Breast epithelium (tissue), 4 donors: ENCODE results near the gene S100A7A. TPM values are rescaled to one million over a fixed set of nuclear protein-coding genes. Genes with fewer than 3 reads are reported as not detected.

Experiments
- DNase-seq, 2 donors: peaks; one replicate each; pipeline ENCODE4 v3.0.0-alpha.2; 2019; ENCODE audit warnings: low spot score in 2 of 2
- H3K27ac ChIP-seq, 2 donors: fragments of 200-600 bp; sonication (generic) in 1 of 2; one replicate each; pipeline ENCODE4 v1.5.1; 2016 to 2019; ENCODE audit warnings: mild to moderate bottlenecking in 1 of 2
- H3K27me3 ChIP-seq, 2 donors: fragments of 200-600 bp; sonication (generic) in 1 of 2; one replicate each; pipeline versions ENCODE4 v1.5.1 to v1.6.0; 2017 to 2019; ENCODE audit warnings: control low read depth in 1 of 2, mild to moderate bottlenecking in 1 of 2
- H3K36me3 ChIP-seq: fragments of 200-600 bp; one replicate; pipeline ENCODE4 v1.5.1; 2019
- H3K4me1 ChIP-seq, 2 donors: fragments of 200-600 bp; sonication (generic); one replicate each; pipeline ENCODE4 v1.5.1; 2016 to 2019; ENCODE audit warnings: control low read depth in 1 of 2
- H3K4me3 ChIP-seq, 3 donors: fragments of 200-600 bp; sonication (generic); 1 replicate in 2 of 3; 2 replicates in 1 of 3; pipeline ENCODE4 v1.5.1; 2016 to 2019; ENCODE audit warnings: mild to moderate bottlenecking in 3 of 3, moderate library complexity in 2 of 3
- H3K9me3 ChIP-seq, 2 donors: fragments of 200-600 bp; sonication (generic) in 1 of 2; one replicate each; pipeline ENCODE4 v1.5.1; 2016 to 2019; ENCODE audit warnings: control low read depth in 1 of 2
- POLR2A ChIP-seq: fragments of 450-650 bp; IDR thresholded peaks from one replicate; pipeline ENCODE4 v1.6.1; 2016; ENCODE audit warnings: antibody characterized with exemption, mild to moderate bottlenecking, moderate library complexity
- POLR2AphosphoS5 ChIP-seq, 3 donors: sonication (generic); formaldehyde crosslinking; IDR thresholded peaks; one replicate each; pipeline ENCODE4 v1.6.1; 2017; ENCODE audit warnings: antibody characterized with exemption in 3 of 3
- intact Hi-C: fragments of 100-400 bp; cut with DNase I; formaldehyde crosslinking; loops from one replicate; pipeline ENCODE4 v1.15.1; 2023; ENCODE audit warnings: low total_unique reads
- total RNA-seq, 3 donors: library from RNA; depleted of rRNA; stranded (reverse); fragments of >200 nt; gene quantifications; one replicate each; pipeline ENCODE4 v1.1.0, GENCODE V29; 2016
- TF ChIP-seq, protein P1 (sequence below), 3 donors: fragments of 450-650 bp; IDR thresholded peaks; one replicate each; pipeline ENCODE4 v1.5.1; 2016 to 2017; ENCODE audit warnings: antibody characterized with exemption in 3 of 3, mild to moderate bottlenecking in 3 of 3, moderate library complexity in 3 of 3

The S100A7A gene
- not detected for total RNA-seq

DNA sequence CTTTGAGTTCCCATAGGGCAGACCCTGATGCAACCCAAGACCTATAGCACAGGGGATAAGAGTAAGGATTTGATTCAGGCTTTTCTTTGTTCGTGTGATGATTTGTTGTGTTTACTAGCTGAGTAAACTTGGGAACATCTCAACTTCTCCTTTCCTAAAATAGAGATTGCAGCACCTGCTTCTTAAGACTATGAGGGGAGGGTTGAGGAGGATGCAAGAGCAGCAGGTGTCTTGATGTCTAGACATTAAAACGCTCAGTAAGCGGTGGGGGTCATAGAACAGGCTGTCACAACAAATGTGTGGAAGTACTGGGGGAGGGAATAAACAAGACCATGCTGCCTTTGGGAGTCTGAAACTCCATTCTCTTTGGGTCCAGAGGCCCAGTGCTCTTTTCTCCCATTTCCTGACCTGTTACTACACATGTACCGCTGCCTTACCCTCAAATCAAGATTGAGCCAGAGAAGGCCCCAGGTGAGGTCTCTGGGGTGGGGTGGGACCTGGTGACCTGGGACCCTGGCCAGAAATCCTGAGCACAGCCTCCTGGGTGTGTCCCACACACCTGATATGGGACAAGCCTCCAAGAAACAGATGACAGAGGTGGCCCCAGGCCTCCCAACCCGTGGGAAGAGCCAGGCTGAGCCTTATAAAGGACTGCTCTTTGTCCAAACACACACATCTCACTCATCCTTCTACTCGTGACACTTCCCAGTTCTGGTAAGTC, at the start of gene S100A7A:
S100A7A (plus strand) TSS at position 671 of the 721 bp plus-strand sequence. CDS start 1,563 bp downstream, outside the sequence.
- peaks cover 0 to 7% of the 10 kb centered on the region in 2 donors for H3K9me3 ChIP-seq
- no peak for TF ChIP-seq POLR2A
- TF ChIP-seq, protein P1, sequence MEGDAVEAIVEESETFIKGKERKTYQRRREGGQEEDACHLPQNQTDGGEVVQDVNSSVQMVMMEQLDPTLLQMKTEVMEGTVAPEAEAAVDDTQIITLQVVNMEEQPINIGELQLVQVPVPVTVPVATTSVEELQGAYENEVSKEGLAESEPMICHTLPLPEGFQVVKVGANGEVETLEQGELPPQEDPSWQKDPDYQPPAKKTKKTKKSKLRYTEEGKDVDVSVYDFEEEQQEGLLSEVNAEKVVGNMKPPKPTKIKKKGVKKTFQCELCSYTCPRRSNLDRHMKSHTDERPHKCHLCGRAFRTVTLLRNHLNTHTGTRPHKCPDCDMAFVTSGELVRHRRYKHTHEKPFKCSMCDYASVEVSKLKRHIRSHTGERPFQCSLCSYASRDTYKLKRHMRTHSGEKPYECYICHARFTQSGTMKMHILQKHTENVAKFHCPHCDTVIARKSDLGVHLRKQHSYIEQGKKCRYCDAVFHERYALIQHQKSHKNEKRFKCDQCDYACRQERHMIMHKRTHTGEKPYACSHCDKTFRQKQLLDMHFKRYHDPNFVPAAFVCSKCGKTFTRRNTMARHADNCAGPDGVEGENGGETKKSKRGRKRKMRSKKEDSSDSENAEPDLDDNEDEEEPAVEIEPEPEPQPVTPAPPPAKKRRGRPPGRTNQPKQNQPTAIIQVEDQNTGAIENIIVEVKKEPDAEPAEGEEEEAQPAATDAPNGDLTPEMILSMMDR (IDR thresholded peaks at IDR 0.05) = no peak
- TF ChIP-seq POLR2AphosphoS5 (IDR thresholded peaks at IDR 0.05) = no peak
- H3K4me1 ChIP-seq = no peaks in the 10 kb centered on the region
- no peak within 1 kb of the TSS for H3K4me3 ChIP-seq
- intact Hi-C loops = no loop called here
- DNase-seq = no peak
- H3K27ac ChIP-seq = no peak within 1 kb of the TSS
- peaks cover 0 to 4% of the 10 kb centered on the region in 2 donors for H3K27me3 ChIP-seq
- H3K36me3 ChIP-seq = no peaks in the 10 kb centered on the region

DNA sequence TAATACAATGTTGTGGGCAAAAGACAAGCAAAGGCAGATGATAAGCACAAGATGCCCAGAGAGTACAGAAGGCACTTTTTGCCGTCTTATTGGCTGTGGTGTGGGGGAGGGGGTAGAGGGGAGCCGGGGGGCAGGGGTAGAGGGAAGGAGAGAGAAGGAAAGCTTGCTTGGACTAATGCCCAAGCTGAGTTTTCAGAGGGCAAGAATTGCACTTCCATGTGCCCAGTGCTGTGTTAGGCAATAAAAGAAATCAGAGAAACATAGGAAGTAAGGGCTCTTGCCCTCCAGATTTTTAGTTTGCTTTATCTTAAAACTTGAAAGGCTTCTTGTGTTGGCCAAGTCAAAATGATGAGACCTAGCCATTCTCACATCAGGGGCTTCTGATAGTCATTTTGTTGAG, 49.2 kb upstream of the S100A7A start:
- no peak for DNase-seq

DNA sequence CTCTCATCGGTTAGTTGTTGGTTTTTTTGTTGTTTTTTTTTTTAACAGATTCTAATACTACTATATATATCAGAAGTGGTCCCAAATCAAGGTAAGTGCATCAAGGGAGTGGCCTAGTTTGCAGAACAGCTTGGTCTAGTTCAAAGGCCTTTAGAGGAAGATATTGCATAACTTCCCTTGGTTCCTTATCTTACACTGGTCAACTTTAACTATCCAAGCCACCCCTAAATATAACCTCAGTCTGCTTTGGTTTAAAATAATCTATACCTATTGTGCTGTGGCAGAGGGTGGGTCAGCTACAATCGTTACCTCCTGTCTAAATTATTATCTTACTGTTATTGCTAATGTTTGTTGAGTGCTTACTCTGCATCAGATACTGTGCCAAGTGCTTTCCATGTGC, 47.8 kb upstream of the S100A7A start:
- H3K4me1 ChIP-seq = peaks cover 0 to 11% of the 10 kb centered on the region in 2 donors
- no peak overlapping the region for H3K27ac ChIP-seq
- H3K9me3 ChIP-seq = no peaks in the 10 kb centered on the region
- intact Hi-C loops = no loop called here
- H3K36me3 ChIP-seq = no peaks in the 10 kb centered on the region
- no peak overlapping the region for H3K4me3 ChIP-seq
- TF ChIP-seq POLR2A = no peak
- TF ChIP-seq, protein P1 (IDR thresholded peaks at IDR 0.05) = no peak
- no peak for TF ChIP-seq POLR2AphosphoS5 (IDR thresholded peaks at IDR 0.05)
- DNase-seq = no peak
- H3K27me3 ChIP-seq = no peaks in the 10 kb centered on the region

More for the DNA sequence above, 49.2 kb upstream of the S100A7A start:
- no peaks in the 10 kb centered on the region for H3K9me3 ChIP-seq
- no peaks in the 10 kb centered on the region for H3K36me3 ChIP-seq
- peaks cover 0 to 11% of the 10 kb centered on the region in 2 donors for H3K4me1 ChIP-seq
- intact Hi-C loops = no loop called here
- no peaks in the 10 kb centered on the region for H3K27me3 ChIP-seq
- H3K27ac ChIP-seq = no peak overlapping the region
- no peak for TF ChIP-seq POLR2A
- TF ChIP-seq, protein P1 (IDR thresholded peaks at IDR 0.05) = no peak
- TF ChIP-seq POLR2AphosphoS5 (IDR thresholded peaks at IDR 0.05) = no peak
- no peak overlapping the region for H3K4me3 ChIP-seq

DNA sequence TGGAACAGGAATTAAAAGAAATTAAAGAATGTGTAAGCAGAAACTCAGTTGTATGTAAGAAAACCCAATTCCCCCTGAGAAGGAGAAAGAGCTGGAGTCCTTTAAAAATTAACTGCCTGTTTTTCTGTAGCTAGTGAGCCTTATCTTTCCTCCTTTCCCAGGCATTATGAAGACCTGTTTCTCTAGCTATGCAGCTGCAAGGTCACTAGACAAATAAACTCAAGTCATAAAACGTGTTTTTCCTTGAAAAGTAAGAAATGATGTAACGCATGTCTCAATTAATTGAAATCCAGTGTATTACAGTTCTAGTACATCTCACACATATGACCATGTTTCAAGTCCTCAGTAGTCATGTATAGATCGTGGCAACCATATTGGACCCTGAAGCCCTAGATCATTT, 46.2 kb upstream of the S100A7A start:
- H3K4me3 ChIP-seq = no peak overlapping the region
- DNase-seq = no peak
- intact Hi-C loops = no loop called here
- no peaks in the 10 kb centered on the region for H3K36me3 ChIP-seq
- no peaks in the 10 kb centered on the region for H3K27me3 ChIP-seq
- H3K9me3 ChIP-seq = no peaks in the 10 kb centered on the region
- no peak overlapping the region for H3K27ac ChIP-seq
- TF ChIP-seq, protein P1 (IDR thresholded peaks at IDR 0.05) = no peak
- TF ChIP-seq POLR2A = no peak
- peaks cover 0 to 4% of the 10 kb centered on the region in 2 donors for H3K4me1 ChIP-seq

DNA sequence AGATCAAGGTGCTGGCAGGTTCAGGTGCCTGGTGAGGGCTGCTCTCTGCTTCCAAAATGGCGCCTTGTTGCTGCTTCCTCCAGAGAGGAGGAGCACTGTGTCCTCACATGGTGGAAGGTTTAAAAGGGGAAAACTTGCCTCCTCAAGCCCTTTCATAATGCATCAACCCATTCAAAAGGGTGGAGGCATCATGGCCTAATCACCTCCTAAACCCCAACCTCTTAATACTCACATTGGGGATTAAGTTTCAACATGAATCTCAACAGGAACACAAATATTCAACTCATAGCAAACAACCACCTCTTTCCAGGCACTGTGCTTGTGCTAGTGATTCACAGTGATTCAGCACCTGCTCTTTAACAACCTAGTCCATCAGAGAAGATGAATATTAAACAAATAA, 45.1 kb upstream of the S100A7A start:
- H3K9me3 ChIP-seq = no peaks in the 10 kb centered on the region
- H3K27me3 ChIP-seq = no peaks in the 10 kb centered on the region
- TF ChIP-seq, protein P1 (IDR thresholded peaks at IDR 0.05) = no peak
- TF ChIP-seq POLR2AphosphoS5 (IDR thresholded peaks at IDR 0.05) (no peak), POLR2A (no peak)
- H3K4me3 ChIP-seq = no peak overlapping the region
- intact Hi-C loops = no loop called here
- DNase-seq = no peak
- no peaks in the 10 kb centered on the region for H3K4me1 ChIP-seq
- no peaks in the 10 kb centered on the region for H3K36me3 ChIP-seq
- H3K27ac ChIP-seq = no peak overlapping the region
